Endothelial cell of umbilical vein (primary cell): ENCODE results near the gene TNNI3K. TPM values are rescaled to one million over a fixed set of nuclear protein-coding genes. Genes with fewer than 3 reads are reported as not detected.

Experiments used
- BruUV-seq: library from RNA; stranded (reverse); fragments of 400-500 nt; replicated peaks from 2 replicates; lab custom pipeline; 2021; lab: Mats Ljungman, UMichigan
- CTCF ChIA-PET: fragments of 300-600, 350-600 bp; sonication (Branson Sonifier 250); formaldehyde crosslinking; loops from one replicate; lab custom pipeline; 2021; ENCODE audit warnings: antibody characterized with exemption, inconsistent platforms; lab: Charles Lee
- POLR2A ChIA-PET: fragments of 300-600, 350-600 bp; sonication (Branson Sonifier 250); formaldehyde crosslinking; loops from one replicate; lab custom pipeline; 2021; ENCODE audit warnings: antibody characterized with exemption, inconsistent platforms; lab: Charles Lee
- DNase-seq: peaks from one replicate; pipeline ENCODE4 v3.0.0-alpha.2; 2011; ENCODE audit warnings: low read depth, low spot score
- FAIRE-seq: peaks from 2 replicates; lab custom pipeline; 2011; peaks lifted over from hg19 to GRCh38; lab: Jason Lieb, UNC
- H2AFZ ChIP-seq: 2 replicates; pipeline ENCODE4 v1.6.0; 2012; ENCODE audit warnings: low read depth, low read length, control low read depth, inconsistent platforms
- H3K27ac ChIP-seq: 2 replicates; pipeline ENCODE4 v1.5.1; 2011; ENCODE audit warnings: low read depth, mild to moderate bottlenecking, control low read depth, low read length, moderate library complexity; ENCODE audit not compliant: insufficient read depth
- H3K27me3 ChIP-seq, 2 experiments: 2 replicates each; pipeline versions ENCODE4 v1.6.0 to v1.6.1; 2011; ENCODE audit warnings: low read length in 2 of 2, mixed read lengths in 1 of 2; ENCODE audit not compliant: control insufficient read depth in 2 of 2, insufficient read depth in 2 of 2
- H3K36me3 ChIP-seq, 2 experiments: 2 replicates in 1 of 2; 3 replicates in 1 of 2; pipeline ENCODE4 v1.5.1; 2011; ENCODE audit warnings: low read length in 2 of 2, mild to moderate bottlenecking in 1 of 2, moderate library complexity in 1 of 2; ENCODE audit not compliant: control insufficient read depth in 2 of 2, insufficient read depth in 2 of 2; ENCODE audit errors: extremely low read depth in 1 of 2
- H3K4me1 ChIP-seq: 3 replicates; pipeline ENCODE4 v1.5.1; 2011; ENCODE audit warnings: mild to moderate bottlenecking, low read length; ENCODE audit not compliant: control insufficient read depth, insufficient read depth; ENCODE audit errors: extremely low read depth
- H3K4me2 ChIP-seq: 2 replicates; pipeline ENCODE4 v1.6.1; 2011; ENCODE audit warnings: low read length, control low read depth, mixed read lengths; ENCODE audit not compliant: insufficient read depth
- H3K4me3 ChIP-seq, 3 experiments: fragments of 200-600 bp in 1 of 3; sonication (generic), shearing (Covaris generic) in 1 of 3; replicated peaks in 1 of 3; 2 replicates each; pipeline ENCODE4 v1.5.1; 2011 to 2016; ENCODE audit warnings: control low read depth in 3 of 3, low read length in 3 of 3, mild to moderate bottlenecking in 2 of 3, inconsistent platforms in 1 of 3, low read depth in 1 of 3, moderate library complexity in 1 of 3; ENCODE audit not compliant: insufficient read depth in 1 of 3
- H3K79me2 ChIP-seq: 2 replicates; pipeline ENCODE4 v1.6.0; 2012; ENCODE audit warnings: low read length, inconsistent platforms; ENCODE audit not compliant: control insufficient read depth, insufficient read depth
- H3K9ac ChIP-seq: replicated peaks from 2 replicates; pipeline ENCODE3; 2011; ENCODE audit warnings: low read length, control low read depth; ENCODE audit not compliant: insufficient read depth; ENCODE audit errors: extremely low read depth
- H3K9me1 ChIP-seq: replicated peaks from 3 replicates; pipeline ENCODE4 v1.6.0; 2011; ENCODE audit warnings: mild to moderate bottlenecking, low read length; ENCODE audit not compliant: control insufficient read depth, insufficient read depth; ENCODE audit errors: extremely low read depth
- H3K9me3 ChIP-seq: replicated peaks from 2 replicates; pipeline ENCODE4 v1.5.1; 2012; ENCODE audit warnings: low read length, inconsistent platforms; ENCODE audit not compliant: control insufficient read depth, insufficient read depth
- H4K20me1 ChIP-seq: replicated peaks from 2 replicates; pipeline ENCODE3; 2011; ENCODE audit warnings: mild to moderate bottlenecking, low read length; ENCODE audit not compliant: control insufficient read depth, insufficient read depth; ENCODE audit errors: extremely low read depth
- EZH2 ChIP-seq: IDR thresholded peaks from 2 replicates; pipeline ENCODE4 v1.6.1; 2012; ENCODE audit warnings: borderline replicate concordance, low read depth, mild to moderate bottlenecking, moderate library complexity, low read length, inconsistent platforms; ENCODE audit not compliant: severe bottlenecking
- FOS ChIP-seq: IDR thresholded peaks from 2 replicates; pipeline ENCODE4 v1.6.1; 2011; ENCODE audit warnings: mild to moderate bottlenecking, low read length, moderate library complexity, borderline replicate concordance; ENCODE audit not compliant: insufficient read depth
- GATA2 ChIP-seq: IDR thresholded peaks from 2 replicates; pipeline ENCODE4 v1.7.0; 2011; ENCODE audit warnings: low read depth, mild to moderate bottlenecking, moderate library complexity, mixed read lengths, low read length; ENCODE audit not compliant: insufficient read length, insufficient read depth
- JUN ChIP-seq: IDR thresholded peaks from 2 replicates; pipeline ENCODE4 v1.6.1; 2011; ENCODE audit warnings: borderline replicate concordance, low read depth; ENCODE audit not compliant: insufficient read length, insufficient read depth
- MYC ChIP-seq: IDR thresholded peaks from one replicate; pipeline ENCODE4 v1.6.1; 2011; ENCODE audit warnings: mild to moderate bottlenecking, low read depth, low read length
- POLR2A ChIP-seq: IDR thresholded peaks from 2 replicates; pipeline ENCODE4 v1.6.1; 2012; ENCODE audit warnings: low read depth, mild to moderate bottlenecking, control low read depth, low read length
- POLR2AphosphoS5 ChIP-seq: IDR thresholded peaks from 2 replicates; pipeline ENCODE4 v1.6.1; 2012; ENCODE audit warnings: low read depth, mild to moderate bottlenecking, control low read depth, low read length, moderate library complexity; ENCODE audit not compliant: insufficient read depth
- dilution Hi-C: fragments of 300-500 bp; cut with MboI; formaldehyde crosslinking; loops from one replicate; pipeline ENCODE4 v1.15.0; 2019; ENCODE audit warnings: low sequenced_read_pairs; ENCODE audit not compliant: extremely low pct_ligation_motif_present
- intact Hi-C: fragments of 100-400 bp; cut with micrococcal nuclease; formaldehyde crosslinking; loops from one replicate; pipeline ENCODE4 v1.10.0; 2022
- polyA plus RNA-seq, 4 experiments: library from polyadenylated mRNA; depleted of rRNA in 3 of 4; stranded (reverse) in 3 of 4; unstranded in 1 of 4; fragments of >200 nt; gene quantifications; 2 replicates each; pipeline versions ENCODE4 v1.2.1 to v1.2.3, GENCODE V29; 2011 to 2012; ENCODE audit warnings: missing spikeins in 1 of 4
- total RNA-seq: library from RNA; stranded (reverse); gene quantifications from 2 replicates; pipeline ENCODE4 v1.2.3, GENCODE V29; 2021
- TF ChIP-seq, protein P1 (sequence below): IDR thresholded peaks from 2 replicates; pipeline ENCODE4 v1.6.1; 2011; ENCODE audit not compliant: insufficient read depth, insufficient read length
- TF ChIP-seq, protein P2 (sequence below), 2 donors: IDR thresholded peaks; 1 replicate in 1 of 2; 2 replicates in 1 of 2; pipeline ENCODE4 v1.5.1; 2011; ENCODE audit warnings: low read length in 2 of 2, mild to moderate bottlenecking in 2 of 2, moderate library complexity in 2 of 2, control low read depth in 1 of 2, inconsistent platforms in 1 of 2, low read depth in 1 of 2; ENCODE audit not compliant: insufficient read depth in 1 of 2; ENCODE audit errors: extremely low read depth in 1 of 2

TNNI3K gene
- total and polyA plus RNA-seq, 2 donors (not counting 3 experiments of a cell fraction or from before 2014, with no cell fraction given), result 0.69 TPM; not detected in 1

DNA sequence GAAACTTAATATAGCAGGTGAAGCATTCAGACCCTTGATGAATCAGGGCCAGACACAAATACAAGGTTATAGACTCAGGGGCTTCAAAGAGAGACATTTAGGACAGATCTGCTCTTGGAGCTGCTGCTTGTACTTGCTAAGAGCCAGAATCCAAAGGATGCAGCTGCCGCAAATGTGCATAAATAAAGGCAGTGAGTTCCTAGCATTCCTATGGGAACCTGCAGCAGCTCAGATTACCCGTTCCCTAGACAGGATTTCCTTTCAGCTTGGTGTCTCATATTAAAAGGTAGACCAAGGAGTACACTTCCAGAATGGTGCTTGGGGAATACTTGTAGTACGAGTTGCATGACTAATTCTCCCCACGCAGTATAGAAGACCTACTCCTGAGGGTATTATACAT is 287.0 kb downstream of the TNNI3K start:
- dilution Hi-C loops, result no loop called here
- FAIRE-seq, result no peak
- ChIA-PET CTCF (no interaction called here), POLR2A (no interaction called here)
- Histone ChIP-seq H3K9me3 (no peaks in the 10 kb centered on the region), H3K9me1 (no peaks in the 10 kb centered on the region), H3K27me3 (no peaks in the 10 kb centered on the region), H3K79me2 (no peaks in the 10 kb centered on the region), H3K27ac (no peak overlapping the region), H2AFZ (no peak overlapping the region), H4K20me1 (no peaks in the 10 kb centered on the region), H3K4me2 (no peak overlapping the region), H3K36me3 (no peaks in the 10 kb centered on the region), H3K4me3 (no peak overlapping the region), H3K4me1 (no peaks in the 10 kb centered on the region), H3K9ac (no peak overlapping the region)
- BruUV-seq, result no TSS peak
- no peak for DNase-seq
- intact Hi-C loops, result no loop called here
- TF ChIP-seq JUN, result no peak
- no peak for TF ChIP-seq FOS
- no peak for TF ChIP-seq POLR2A
- TF ChIP-seq, protein P1, sequence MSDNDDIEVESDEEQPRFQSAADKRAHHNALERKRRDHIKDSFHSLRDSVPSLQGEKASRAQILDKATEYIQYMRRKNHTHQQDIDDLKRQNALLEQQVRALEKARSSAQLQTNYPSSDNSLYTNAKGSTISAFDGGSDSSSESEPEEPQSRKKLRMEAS, result no peak
- no peak for TF ChIP-seq POLR2AphosphoS5
- TF ChIP-seq, protein P2, sequence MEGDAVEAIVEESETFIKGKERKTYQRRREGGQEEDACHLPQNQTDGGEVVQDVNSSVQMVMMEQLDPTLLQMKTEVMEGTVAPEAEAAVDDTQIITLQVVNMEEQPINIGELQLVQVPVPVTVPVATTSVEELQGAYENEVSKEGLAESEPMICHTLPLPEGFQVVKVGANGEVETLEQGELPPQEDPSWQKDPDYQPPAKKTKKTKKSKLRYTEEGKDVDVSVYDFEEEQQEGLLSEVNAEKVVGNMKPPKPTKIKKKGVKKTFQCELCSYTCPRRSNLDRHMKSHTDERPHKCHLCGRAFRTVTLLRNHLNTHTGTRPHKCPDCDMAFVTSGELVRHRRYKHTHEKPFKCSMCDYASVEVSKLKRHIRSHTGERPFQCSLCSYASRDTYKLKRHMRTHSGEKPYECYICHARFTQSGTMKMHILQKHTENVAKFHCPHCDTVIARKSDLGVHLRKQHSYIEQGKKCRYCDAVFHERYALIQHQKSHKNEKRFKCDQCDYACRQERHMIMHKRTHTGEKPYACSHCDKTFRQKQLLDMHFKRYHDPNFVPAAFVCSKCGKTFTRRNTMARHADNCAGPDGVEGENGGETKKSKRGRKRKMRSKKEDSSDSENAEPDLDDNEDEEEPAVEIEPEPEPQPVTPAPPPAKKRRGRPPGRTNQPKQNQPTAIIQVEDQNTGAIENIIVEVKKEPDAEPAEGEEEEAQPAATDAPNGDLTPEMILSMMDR (IDR thresholded peaks at IDR 0.05; ENCODE audit: extremely low read depth in 1 of 2, insufficient read depth in 1 of 2, low read depth in 1 of 2, low read length in 2 of 2), result no peak
- TF ChIP-seq GATA2, result no peak
- no peak for TF ChIP-seq EZH2
- no peak for TF ChIP-seq MYC
